GM18511 (cell line): Measurements from ENCODE around the gene LASP1.
A peak's percentile ranks its signal among the peaks of the same experiment; 100 is the strongest.

Experiments used
- ATAC-seq: cut with Tn5 transposase; IDR thresholded peaks from one replicate; pipeline ENCODE4 v1.9.1; 2021; ENCODE audit warnings: mild to moderate bottlenecking, moderate library complexity; ENCODE audit not compliant: unreplicated experiment

LASP1 gene

GRCh38 chr17:38868817-38869525, 887 bp upstream of the LASP1 start:
- ATAC-seq = peak; percentile 40

DNA sequence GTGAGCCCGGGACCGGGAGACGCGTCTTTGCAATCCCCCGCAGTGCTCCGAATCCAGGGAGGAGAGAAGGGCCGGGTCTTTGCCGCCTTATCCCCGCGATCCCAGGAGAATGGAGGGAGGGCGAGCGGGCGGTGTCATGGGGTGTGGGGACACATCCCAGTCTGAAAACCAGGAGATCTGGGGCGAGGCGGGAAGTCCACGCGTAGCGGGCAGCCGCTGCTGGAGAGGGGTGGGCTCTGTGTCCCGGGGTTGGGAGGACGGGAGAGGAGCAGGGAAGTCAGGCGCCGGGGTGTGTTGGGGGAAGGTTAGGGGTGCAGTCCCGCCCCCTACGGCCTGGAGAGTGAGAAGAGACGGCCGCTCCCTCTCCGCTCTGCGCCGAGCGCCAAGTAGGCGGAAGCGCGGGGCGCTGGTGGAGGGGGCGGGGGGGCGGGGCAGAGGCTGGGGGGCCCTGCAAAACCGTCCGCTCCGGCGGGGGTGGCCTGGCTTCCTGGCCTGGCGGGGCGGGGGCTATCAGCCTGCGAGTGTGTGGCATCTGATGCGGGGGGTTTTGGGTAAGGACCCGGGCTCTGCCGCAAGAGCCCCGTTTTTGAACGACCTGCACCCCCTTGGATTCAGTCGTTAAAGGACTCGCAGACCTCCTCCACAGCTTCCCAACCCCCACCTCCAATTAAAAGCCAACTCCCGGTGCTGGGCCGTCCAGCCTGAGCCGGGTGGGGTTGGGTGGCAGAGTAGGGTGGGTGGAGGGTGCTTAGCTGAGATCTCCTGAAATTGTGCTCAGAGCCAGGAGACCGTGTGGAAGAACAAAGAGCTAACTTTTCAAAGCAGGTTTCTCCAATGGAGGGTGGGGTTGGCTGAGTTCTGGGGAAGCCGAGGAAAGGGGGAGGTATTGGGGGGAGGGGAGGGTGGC, 654 bp downstream of the LASP1 start:
- ATAC-seq = peak; percentile 29

GRCh38 chr17:38871247-38872015, 1.6 kb downstream of the LASP1 start:
- no peak for ATAC-seq

DNA sequence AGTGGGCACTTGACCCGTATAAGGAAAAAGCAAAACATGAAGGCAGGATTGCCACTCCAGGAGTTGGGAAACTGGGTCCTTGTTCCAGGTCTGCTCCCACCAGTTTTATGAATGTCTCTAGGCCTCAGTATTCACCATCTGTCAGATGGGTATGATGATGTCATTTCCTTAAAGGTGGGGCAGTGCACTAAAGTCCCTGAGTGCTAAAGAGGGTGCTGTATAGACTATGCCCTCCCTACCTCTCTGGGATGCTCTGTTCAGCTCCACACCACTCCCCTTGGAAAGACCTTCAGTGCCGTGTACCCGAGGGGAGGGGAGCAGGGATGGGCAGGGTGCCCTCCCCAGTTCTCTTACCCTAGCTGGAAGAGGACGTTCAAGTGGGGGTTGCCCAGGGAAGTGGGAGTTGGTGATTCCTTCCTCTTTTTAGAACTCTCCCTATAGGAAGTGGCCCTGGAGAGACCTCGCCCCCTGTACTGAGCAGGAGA, 2.2 kb downstream of the LASP1 start:
- no peak for ATAC-seq

GRCh38 chr17:38872671-38873385, 3.0 kb downstream of the LASP1 start:
- no peak for ATAC-seq

GRCh38 chr17:38873640-38874380, 4.0 kb downstream of the LASP1 start:
- ATAC-seq = no peak

GRCh38 chr17:38874505-38875400, 4.9 kb downstream of the LASP1 start:
- no peak for ATAC-seq

DNA sequence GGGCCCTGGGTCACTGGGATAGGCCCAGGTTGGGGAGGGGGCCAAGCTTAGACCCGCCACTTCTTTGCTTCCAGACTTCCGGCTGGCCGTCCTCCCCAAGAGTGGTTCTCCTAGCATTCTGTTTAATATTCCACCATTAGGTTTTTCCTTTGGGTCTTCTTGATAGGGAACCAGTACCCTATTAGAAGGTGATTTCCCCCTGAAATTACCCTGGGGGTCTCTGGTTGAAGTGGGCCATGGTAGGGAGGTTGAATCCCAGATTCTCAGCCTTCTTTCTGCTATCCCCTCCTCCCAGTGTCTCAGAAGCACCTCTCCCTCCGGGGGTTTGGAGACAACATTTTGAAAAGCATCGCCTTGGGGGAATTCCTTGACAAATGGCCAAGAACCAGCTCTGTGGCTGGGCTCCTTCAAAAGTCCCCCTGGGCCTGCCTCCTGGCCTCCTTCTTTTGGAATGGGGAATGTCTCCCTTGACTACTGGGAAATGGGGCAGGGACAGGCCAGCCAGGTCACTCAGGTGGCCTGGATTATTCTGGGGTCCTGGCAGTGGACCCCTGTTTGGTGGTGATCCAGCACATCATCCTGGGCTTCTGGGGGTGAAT, 5.7 kb downstream of the LASP1 start:
- no peak for ATAC-seq

GRCh38 chr17:38877130-38877851, 7.4 kb downstream of the LASP1 start:
- ATAC-seq = no peak

- ATAC-seq = no peak
These were observed 10.2 kb downstream of the LASP1 start for GRCh38 chr17:38879878-38880665.

- ATAC-seq = no peak
These were observed 11.8 kb downstream of the LASP1 start for GRCh38 chr17:38881600-38882191.

DNA sequence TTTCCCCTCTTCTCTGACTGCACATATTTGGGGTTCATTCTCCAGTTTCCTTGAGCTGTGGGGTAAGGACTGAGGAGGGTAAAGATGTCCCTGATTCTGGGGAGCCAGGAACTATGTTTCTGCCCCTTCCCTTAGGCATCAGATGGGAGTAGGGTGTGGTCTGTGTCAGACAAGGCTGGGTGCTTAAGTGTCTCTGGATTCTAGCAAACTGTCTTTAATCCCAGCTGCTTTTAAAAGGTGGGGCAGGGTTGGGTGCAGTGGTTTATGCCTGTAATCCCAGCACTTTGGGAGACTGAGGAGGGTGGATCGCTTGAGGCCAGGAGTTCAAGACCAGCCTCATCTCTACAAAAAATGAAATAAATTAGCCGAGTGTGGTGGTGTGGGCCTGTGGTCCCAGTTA, 13.0 kb downstream of the LASP1 start:
- no peak for ATAC-seq

- ATAC-seq = no peak
These were observed 14.0 kb downstream of the LASP1 start for GRCh38 chr17:38883592-38884526.

DNA sequence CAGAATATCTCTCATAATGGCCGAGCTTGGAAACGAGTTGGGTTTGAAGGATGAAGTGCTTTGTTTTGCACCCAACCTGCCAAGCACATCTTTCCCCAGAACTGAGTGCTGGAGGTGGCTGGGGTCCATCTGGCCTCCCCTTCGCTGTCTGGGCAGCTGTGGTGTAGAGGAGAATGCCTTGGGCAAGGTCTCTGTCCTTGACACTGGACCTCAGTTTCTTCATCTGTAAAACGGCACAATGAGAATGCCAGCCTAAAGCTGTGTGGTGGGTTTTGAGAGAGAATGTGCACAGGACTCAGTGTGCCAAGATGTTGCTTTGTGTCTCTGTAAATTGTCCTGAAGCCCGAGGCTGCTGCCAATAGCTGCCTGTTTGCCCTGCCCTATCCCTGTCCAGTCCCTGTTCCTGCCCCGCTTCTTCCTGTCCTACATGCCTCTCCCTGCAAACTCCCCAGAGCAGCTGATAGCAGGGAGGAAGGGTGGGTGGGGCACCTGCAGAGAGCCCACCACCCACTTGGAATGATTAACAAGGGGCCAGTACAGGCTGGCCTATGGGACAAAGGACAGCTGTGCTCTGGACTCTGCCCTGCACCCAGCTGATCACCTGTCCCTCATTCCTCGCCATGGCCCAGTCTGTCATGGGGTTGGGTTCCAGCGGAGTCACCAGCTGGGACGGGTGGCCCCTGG, 15.3 kb downstream of the LASP1 start:
- ATAC-seq = no peak
